Measurements from ENCODE around the gene ST6GALNAC3. TPM values are rescaled to one million over a fixed set of nuclear protein-coding genes. Genes with fewer than 3 reads are reported as not detected.
"Not testable (repeated sequence)": the region's sequence is repeated elsewhere in the genome, so short reads cannot be mapped to it uniquely, and the experiment has no call there.

Gene ST6GALNAC3
- total RNA-seq, 1 donor from 2014 or later = 11.7 TPM

DNA sequence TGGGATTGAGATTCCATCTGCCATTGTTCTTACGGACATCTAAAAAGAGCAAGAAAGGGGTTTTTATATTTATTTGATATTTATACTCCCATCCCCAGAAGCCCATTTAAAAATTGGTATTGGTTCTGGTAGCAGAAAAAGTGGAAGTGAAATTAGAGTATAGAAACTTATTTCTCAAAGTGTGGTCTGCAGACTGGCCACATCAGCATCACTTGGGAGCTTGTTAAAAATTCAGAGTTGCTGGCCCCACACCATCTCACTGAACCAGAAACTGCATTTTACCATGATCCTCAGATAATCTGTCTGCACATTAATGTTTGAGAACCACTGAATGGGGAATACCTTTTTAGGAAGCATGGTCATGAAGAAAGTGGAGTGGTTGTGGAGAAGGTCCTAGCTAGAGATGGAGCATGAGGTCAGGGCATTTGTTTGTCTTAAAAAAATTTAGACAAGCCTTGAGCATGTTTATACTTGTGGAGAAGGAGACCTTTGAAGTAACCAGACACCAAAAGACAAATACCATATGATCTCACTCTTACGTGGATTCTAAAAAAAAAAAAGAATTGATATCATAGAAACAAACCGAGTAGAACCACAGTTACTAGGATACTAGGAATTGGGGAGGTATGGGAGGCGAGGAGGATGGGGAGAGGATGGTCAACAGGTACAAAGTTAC is 116.3 kb downstream of the ST6GALNAC3 start:
- no peak for DNase-seq (ENCODE audit: low spot score)

DNA sequence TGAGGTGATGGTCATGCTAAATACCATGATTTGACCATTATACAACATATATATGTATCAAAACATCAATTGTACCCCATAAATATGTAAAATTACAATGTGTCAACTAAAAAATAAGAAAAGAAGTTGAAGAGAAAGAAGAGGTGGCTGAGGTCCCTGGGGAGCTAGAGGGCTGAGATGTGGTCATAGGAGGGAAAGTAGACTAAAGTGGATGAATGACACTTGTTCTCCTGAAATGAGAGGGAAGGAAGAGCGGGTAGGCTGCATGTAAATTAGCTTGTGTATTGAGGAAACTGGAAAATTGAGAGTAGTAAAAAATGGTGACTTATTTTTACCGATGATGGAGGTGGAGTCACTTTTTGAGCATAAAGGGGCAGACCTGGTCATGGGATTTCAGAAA is 117.0 kb downstream of the ST6GALNAC3 start:
- DNase-seq (ENCODE audit: low spot score) = no peak

DNA sequence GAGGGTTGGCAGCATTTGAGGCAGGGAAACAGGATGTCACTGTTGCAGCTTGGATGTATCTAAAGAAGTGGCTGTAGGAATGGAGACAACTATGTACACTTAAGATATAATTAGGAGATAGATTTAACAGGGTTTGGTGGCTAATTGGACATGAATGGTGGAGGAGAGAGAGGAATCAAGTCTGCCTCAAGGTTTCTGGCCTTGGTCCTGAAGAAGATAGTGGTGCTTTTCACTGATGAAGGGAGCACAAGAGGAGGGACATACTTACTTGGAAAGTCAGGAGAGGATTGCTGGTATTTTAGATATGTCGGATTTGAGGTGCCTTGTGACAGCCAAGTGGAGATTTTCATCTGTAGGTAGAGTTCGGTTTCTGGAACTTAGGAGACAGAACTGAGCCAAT is 123.9 kb downstream of the ST6GALNAC3 start:
- no peak for DNase-seq (ENCODE audit: low spot score)

DNA sequence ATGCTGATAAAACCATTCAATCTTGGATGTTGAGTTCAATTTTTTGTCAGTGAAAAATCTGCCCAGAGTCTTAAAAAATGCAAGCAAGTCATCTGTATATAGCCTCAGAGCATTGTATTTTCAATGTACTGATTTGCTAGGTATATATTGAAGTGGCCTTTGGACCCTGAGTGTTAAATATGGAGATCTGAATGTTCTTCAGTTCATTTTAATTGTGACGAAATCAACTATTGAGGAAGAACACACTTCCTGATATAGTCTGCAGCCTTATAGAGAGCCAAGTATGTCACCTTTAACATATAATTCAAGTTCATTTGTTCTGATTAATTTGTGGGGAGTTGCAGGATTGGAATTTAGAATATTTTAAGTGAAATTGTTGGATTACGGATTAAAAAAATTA is 128.1 kb downstream of the ST6GALNAC3 start:
- no peak for DNase-seq (ENCODE audit: low spot score)

DNA sequence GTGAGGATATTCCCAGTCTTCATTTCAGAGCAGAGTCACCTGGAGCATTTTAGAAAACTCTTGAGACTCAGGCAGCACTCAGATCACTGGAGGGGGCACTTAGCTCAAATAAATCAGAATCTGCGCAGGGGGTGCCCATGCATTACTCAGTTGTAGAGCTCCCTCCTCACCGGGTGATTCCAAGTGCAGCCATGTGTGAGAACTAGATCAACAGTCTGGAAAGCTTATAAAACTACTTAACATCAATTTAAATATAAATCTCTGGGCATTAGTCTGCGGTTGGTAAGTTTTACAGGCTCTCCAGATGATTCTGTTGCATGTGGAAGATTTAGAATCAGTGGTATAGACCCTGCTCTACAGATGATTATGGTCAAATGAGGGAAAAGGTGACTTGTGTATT is 128.6 kb downstream of the ST6GALNAC3 start:
- DNase-seq (ENCODE audit: low spot score) = no peak

DNA sequence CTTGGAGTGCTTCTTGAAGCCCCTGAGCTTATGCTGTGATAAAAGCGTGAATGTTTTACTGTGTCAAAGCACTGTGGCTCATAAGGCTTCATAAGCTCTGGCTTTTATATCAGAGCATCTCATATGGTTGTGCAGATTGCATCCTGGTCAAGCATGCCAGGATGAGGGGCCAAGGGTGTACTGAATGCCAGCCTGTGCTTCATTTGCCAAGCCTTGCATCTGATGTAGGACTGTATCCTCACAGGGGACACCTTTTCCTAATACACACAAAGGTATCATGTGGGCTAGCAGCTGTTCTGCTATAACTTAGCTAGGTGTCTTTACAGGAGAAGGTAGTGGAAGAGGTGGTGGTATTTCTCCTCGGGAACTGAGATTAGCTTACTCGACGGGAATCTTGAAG is 134.7 kb downstream of the ST6GALNAC3 start:
- no peak for DNase-seq (ENCODE audit: low spot score)

DNA sequence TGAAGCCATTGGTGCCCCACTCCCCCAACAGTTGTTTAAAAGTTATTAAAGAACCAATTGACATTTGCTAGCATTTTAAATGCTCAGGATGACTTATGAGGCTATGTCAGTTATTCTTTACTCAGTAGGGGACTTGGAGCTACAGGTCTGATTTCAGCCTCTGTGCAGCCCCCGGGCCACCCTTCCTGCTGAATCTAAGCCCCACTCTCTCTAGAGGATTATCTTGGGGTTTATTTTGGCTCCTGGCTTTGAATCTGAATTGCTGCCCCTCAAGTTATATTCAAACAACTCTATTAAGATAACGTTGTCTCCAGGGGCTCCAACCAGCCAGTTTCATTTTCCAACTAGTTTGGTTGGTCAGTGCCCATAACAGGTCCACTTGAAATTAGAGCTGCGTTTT is 135.1 kb downstream of the ST6GALNAC3 start:
- DNase-seq (ENCODE audit: low spot score) = no peak

DNA sequence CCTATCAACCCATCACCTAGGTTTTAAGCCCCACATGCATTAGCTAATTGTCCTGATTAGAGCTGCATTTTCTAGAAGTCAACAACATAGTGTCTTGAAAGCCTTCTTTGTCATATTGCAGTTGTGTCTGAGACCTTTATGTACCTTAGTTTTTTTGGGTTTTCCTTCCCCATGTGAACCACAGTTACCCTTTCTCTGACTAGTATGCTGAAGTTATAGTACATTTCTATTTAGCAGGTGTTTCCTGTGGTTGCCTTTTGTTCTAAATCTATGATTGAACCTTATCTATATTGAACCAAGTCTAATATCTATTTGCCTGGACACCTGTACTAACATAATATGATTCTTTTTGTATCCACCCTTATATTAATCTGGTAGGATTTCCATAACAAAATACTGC is 135.6 kb downstream of the ST6GALNAC3 start:
- DNase-seq (ENCODE audit: low spot score) = no peak

DNA sequence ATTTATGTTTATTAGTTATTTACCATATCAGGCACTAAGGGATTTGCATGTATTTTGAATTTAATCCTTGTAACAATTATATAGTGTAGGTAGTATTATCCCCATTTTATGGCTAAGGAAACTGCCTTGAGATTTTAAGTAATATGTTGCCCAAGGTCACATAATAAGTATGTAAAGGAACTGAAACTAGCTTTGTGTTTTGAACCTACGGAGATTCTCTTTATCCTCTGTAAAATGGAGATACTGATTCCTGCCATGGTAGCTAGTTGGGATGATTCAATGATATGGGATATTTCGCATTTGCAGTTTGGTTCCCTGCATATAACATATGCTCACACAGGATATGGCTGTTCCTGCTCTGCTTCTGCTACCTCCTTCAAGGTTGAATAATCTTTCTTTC is 144.3 kb downstream of the ST6GALNAC3 start:
- no peak for DNase-seq (ENCODE audit: low spot score)

DNA sequence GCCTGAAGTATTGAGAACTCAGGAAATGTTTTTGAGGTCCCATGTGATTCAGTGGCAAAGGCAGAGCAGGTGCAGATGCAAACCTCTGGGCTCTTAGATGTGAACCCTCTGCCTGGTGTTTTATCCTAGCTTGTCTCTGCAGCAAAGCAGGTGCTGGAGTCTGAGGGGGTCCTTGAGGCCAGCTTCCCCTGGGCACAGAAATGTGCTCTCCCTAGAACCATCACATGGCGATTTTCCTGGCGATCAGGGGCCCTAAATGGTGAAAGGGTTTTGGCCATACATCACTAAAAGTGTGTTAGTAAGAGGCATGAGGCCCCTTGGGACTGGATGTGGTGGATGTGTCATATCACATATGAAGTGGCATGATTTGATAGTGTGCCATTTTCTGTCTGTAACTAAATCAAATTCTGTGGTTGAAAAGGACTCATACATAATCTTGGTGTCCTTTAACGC is 144.8 kb downstream of the ST6GALNAC3 start:
- no peak for DNase-seq (ENCODE audit: low spot score)

DNA sequence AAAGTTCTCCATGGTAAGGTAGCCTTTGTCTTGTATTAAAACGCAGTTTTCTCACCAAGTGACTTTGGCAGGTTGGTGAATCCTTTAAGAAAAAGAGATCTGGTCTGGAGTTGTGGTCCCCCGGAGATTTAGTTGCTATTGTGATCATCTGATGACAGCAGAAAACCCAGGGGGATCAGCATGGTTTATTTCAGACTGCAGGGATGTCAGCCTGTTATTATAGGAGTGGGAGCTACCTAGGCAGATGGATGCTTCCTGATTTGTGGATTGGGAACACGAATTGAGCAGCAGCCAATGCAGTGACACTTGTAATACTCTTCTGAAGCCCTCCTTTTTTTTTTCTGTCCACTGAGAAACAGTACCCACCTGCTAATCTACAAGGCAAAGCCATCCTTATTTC is 150.2 kb downstream of the ST6GALNAC3 start:
- DNase-seq (ENCODE audit: low spot score) = no peak

DNA sequence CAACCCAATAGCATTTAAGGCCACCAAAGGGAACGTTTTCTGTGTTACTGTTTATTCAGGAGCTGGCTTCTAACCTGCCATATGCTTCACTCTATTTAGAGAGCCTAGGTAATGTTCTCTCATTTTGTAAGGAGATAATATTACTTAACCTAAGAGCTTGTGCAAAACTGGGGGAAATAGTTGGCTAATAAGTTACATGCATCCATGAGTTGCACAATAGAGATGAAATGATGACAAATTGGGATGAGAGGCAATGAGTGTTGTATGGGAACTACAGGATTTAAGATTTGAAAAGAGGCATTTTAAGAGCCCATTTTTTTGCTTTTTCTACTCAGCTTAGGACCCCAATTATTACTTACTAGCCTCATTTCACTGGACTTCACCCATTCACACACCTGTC is 151.0 kb downstream of the ST6GALNAC3 start:
- DNase-seq (ENCODE audit: low spot score) = no peak

DNA sequence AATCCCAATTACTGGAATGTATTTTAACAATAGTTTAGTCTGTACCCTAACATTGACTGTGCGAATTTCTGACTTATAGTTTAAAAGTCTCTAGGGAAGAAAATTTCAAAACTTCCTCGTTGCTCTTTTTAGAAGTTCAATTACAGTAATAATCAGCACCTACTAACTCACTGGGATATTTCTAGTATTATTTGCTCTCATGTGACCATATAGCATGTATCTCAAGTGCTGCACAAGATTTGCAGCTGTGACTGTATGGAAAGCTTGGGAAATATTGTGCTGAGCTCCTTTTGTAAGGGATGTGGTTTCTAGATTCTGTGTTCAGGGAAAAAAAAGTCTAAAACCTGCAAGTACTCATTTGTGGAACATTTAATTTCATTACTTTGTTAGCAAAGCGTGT is 153.1 kb downstream of the ST6GALNAC3 start:
- DNase-seq (ENCODE audit: low spot score) = no peak

DNA sequence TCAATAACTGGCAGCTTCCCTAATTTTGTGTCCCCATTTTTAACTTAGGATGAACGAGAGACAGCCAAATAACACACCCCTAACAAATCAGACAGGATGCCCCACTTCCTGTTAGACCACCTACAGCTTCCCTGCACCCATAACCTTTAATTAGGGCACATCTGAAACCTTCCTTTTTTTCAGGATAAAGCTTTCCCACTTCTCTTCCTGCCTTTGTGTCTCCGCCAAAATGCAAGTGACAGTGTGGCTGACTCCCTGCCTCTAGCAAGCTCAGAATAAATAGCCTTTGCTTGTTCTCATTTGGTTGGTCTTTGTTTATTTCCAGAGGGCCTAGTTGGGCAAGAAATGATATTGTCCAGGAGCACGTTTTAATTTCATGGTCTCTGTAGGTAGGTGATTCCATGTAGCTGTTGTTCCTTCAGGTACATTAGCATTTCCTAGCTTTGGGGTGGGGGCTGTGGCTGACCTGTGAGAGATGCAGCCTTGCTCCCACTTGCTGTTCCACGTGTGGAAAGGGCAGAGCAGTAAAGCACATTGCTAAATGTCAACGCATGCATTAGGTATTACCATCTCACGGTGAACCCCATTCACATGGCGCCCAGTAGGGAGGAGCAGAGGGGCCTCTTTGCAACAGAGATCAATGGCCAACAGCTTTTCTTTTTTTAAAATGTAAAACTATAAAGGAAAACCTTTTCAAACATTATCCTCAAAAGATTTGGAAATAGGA is 154.9 kb downstream of the ST6GALNAC3 start:
- no peak for DNase-seq (ENCODE audit: low spot score)

DNA sequence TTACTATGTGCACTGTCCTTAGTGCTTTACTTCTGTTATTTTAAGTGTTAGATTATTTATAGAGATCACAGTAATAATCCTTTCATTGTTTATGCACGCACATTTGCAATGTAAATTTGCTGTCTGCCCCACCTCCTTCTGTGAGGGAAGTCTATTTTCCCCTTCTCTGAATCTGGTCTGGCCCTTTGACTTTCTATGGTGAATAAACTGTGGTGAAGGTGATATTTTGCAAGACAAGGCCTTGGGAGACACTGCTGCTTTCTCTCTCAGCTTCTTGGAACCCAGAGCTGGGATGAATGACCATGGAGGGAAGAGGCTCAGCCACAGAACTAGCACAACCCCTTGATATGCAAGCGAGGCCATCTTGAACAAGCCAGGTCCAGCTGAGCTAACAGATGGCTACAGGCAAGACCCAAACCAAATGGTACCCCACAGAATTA is 156.3 kb downstream of the ST6GALNAC3 start:
- DNase-seq (ENCODE audit: low spot score) = no peak

DNA sequence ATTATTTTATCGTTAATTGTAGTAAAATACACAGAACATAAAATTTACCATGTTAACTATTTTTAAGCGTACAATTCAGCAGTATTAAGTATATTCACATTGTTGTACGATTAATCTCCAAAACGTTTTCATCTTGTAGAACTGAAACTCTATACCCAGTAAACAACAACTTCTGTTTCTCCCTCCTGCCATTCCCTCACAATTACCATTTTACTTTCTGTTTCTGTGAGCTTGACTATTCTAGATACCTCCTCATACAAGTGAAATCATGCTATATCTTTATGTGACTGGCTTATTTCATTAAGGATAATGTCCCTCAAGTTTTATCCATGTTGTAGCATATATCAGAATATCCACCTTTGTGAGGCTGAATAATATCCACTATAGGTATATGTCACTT is 156.8 kb downstream of the ST6GALNAC3 start:
- DNase-seq (ENCODE audit: low spot score) = no peak

DNA sequence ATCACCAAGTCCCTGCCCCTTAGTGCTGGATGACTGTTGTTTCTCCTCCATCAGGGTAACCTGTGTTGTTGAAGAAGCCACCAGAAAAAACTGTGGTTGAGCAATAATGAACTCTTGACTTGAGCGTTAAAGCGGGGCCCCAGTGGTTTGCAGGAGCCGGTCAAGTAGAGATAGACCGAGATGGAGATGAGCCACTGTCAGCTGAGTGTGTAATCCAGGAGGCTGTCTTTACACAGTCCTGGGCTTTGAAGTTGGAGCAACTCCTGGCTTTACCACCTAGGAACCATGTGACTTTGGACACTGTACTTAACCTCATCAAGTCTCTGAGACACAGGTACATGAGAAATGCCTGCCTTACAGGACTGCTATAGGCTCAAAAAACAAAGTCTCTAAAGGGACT is 158.1 kb downstream of the ST6GALNAC3 start:
- no peak for DNase-seq (ENCODE audit: low spot score)

DNA sequence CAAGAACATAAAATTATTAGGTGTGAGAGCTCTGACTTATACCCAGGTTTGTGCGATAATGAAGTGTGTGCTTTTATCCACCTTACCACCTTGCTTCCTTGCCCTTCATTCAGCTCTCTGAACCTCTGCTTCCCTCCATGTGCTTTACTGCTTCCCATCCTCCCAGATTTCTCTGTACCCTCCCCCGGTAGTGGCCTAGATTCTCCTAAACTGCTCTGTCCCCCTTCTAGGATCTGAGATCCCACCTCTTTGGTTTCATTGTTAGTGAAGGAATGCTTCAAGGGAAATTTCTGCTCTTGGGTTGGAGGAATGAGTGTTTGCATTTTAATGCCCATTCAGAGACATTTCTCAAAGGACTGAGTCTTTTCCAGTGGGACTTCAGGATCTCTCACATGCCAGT is 159.5 kb downstream of the ST6GALNAC3 start:
- DNase-seq (ENCODE audit: low spot score) = no peak

DNA sequence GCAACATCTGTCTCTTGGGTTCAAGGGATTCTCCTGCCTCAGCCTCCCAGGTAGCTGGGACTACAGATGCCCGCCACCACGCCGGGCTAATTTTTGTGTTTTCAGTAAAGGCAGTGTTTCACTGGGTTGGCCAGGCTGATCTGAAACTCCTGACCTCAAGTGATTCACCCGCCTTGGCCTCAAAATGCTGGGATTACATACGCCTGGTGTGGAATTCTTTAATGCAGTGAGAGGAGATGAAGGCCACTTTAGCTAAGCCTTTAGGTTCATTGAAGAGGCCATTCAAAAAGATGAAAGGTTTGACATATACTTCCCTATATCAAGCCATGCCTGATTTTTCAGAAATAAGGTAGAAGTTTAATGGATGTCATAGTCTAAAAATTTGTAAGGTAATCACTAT is 162.7 kb downstream of the ST6GALNAC3 start:
- DNase-seq (ENCODE audit: low spot score) = no peak

DNA sequence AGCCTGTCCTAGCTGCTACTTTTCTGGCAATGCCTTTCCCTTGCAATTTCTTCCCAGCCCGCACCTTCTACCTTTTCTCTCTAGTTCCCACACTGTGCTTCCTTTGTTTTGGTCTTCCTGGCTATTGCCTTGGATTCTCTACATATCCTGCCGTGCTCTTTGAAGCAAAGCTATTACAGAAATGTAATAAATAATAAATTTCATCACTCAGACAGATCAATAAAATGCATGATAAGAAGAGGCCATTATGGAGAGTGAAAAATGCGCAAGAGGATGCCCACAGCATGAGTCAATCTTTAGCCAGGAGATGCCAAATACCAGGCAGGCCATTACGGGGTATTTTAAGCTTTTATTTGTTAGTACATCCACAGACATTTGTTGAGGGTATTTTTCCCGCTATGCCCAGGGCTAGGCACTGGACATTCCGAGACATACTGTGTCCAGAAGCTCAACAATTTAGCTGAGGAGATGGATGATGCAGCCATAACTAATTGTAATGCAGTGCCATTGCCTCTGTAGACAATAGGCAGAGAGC is 163.6 kb downstream of the ST6GALNAC3 start:
- DNase-seq (ENCODE audit: low spot score) = no peak

DNA sequence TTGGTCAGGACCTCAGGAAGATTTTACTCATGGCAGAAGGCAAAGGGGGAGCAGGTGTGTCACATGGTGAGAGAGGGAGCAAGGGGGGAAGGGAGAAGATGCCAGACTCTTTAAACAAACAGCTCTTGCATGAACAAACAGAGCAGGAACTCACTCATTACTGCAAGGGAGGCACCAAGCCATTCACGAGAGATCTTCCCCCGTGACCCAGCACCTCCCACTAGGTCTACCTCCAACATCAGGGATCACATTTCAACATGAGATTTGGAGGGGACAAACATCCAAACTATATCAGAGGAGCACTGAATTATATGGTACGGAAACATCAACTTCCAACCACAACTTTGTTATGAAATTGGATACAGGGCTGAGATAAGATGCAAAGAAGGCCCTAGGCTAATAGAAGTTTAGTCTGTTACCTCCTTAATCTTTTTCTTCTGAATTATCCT is 164.9 kb downstream of the ST6GALNAC3 start:
- no peak for DNase-seq (ENCODE audit: low spot score)

DNA sequence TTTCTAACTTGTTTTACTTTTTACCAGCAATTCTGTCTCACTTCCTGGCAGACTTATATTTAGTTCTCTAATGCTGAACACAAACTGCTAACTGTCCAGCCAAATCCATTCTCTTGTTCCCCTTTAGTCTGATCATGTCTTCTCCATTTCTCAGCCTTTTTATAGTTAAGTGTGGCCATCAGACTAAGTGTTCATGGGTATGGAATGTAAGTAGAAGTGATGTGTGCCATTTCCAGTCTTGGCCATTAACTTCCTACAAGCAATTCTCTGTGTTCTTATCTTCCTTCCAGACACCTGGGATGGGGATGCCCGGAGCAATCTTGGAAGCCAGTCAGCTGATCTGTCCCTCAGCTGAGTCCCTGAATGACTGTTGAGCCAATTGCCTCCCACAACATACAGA is 165.8 kb downstream of the ST6GALNAC3 start:
- DNase-seq (ENCODE audit: low spot score) = no peak

DNA sequence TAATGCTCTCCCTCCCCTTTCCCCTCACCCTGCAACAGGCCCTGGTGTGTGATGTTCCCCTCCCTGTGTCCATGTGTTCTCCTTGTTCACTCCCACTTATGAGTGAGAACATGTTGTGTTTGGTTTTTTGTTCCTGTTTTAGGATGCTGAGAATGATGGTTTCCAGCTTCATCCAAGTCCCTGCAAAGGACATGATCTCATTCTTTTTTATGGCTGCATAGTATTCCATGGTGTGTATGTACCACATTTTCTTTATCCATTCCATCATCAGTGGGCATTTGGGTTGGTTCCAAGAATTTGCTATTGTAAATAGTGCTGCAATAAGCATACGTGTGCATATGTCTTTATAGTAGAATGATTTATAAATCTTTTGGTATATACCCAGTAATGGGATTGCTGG is 168.0 kb downstream of the ST6GALNAC3 start:
- not testable (repeated sequence) for DNase-seq (ENCODE audit: low spot score)
